Renal cortical epithelial cell (primary cell): ENCODE data around the gene HOMER3. TPM values are rescaled to one million over a fixed set of nuclear protein-coding genes. Genes with fewer than 3 reads are reported as not detected.

Source experiments
- DNase-seq: peaks from one replicate; pipeline ENCODE4 v3.0.0-alpha.2; 2011; ENCODE audit warnings: low read depth
- total RNA-seq: library from RNA; depleted of rRNA; stranded (reverse); fragments of >200 nt; gene quantifications from 2 replicates; pipeline ENCODE4 v1.2.3, GENCODE V29; 2014

Gene HOMER3
- total RNA-seq, 1 donor from 2014 or later = 93.7 TPM

GRCh38 chr19:18954094-18954493, 13.1 kb upstream of the HOMER3 start:
- DNase-seq = no peak

- peak; percentile 27 for DNase-seq
These were observed 11.5 kb upstream of the HOMER3 start for GRCh38 chr19:18952364-18953003.

GRCh38 chr19:18951721-18952281, 10.8 kb upstream of the HOMER3 start:
- peak; percentile 88 for DNase-seq

- DNase-seq = no peak
These were observed 8.8 kb upstream of the HOMER3 start for GRCh38 chr19:18949858-18950257.

GRCh38 chr19:18948976-18949356, 7.9 kb upstream of the HOMER3 start:
- no peak for DNase-seq

- no peak for DNase-seq
These were observed 7.3 kb upstream of the HOMER3 start for GRCh38 chr19:18948075-18948975.

GRCh38 chr19:18946918-18947317, 5.9 kb upstream of the HOMER3 start:
- no peak for DNase-seq

- no peak for DNase-seq
These were observed 5.3 kb upstream of the HOMER3 start for GRCh38 chr19:18946335-18946734.

- DNase-seq = no peak
These were observed 4.3 kb upstream of the HOMER3 start for GRCh38 chr19:18945297-18945696.

GRCh38 chr19:18943465-18943864, 2.4 kb upstream of the HOMER3 start:
- DNase-seq = no peak

GRCh38 chr19:18942692-18943091, 1.7 kb upstream of the HOMER3 start:
- no peak for DNase-seq

GRCh38 chr19:18941628-18942354, 774 bp upstream of the HOMER3 start:
- DNase-seq = no peak

- DNase-seq = peak; percentile 33
These were observed 872 bp downstream of the HOMER3 start for GRCh38 chr19:18939922-18940768.

GRCh38 chr19:18939163-18939562, 1.9 kb downstream of the HOMER3 start:
- DNase-seq = no peak

GRCh38 chr19:18933297-18933696, 7.7 kb downstream of the HOMER3 start:
- DNase-seq = no peak

GRCh38 chr19:18932216-18932841, 8.7 kb downstream of the HOMER3 start:
- DNase-seq = no peak

- DNase-seq = no peak
These were observed 9.5 kb downstream of the HOMER3 start for GRCh38 chr19:18931316-18932162.

GRCh38 chr19:18929311-18929710, 11.7 kb downstream of the HOMER3 start:
- DNase-seq = no peak

GRCh38 chr19:18928018-18928805, 12.8 kb downstream of the HOMER3 start:
- DNase-seq = no peak
